ENCODE data around the gene LRRN2. TPM values are rescaled to one million over a fixed set of nuclear protein-coding genes. Genes with fewer than 3 reads are reported as not detected.

LRRN2 gene
- total RNA-seq, 2 experiments from 2014 or later, result not detected

- Histone ChIP-seq H3K27me3 (ENCODE audit: control insufficient read depth in 1 of 2, insufficient read depth in 2 of 2, low read length in 2 of 2) (no peaks in the 10 kb centered on the region), H3K9me3 (ENCODE audit: control insufficient read depth in 1 of 2, insufficient read depth in 1 of 2, low read length in 2 of 2) (no peaks in the 10 kb centered on the region), H3K4me3 (ENCODE audit: low read length) (no peak overlapping the region), H3K36me3 (ENCODE audit: insufficient read depth, low read length) (no peaks in the 10 kb centered on the region), H3K27ac (ENCODE audit: low read depth in 1 of 2, low read length in 2 of 2) (no peak overlapping the region), H3K4me1 (ENCODE audit: insufficient read depth, low read length) (no peaks in the 10 kb centered on the region)
- TF ChIP-seq, protein P1, sequence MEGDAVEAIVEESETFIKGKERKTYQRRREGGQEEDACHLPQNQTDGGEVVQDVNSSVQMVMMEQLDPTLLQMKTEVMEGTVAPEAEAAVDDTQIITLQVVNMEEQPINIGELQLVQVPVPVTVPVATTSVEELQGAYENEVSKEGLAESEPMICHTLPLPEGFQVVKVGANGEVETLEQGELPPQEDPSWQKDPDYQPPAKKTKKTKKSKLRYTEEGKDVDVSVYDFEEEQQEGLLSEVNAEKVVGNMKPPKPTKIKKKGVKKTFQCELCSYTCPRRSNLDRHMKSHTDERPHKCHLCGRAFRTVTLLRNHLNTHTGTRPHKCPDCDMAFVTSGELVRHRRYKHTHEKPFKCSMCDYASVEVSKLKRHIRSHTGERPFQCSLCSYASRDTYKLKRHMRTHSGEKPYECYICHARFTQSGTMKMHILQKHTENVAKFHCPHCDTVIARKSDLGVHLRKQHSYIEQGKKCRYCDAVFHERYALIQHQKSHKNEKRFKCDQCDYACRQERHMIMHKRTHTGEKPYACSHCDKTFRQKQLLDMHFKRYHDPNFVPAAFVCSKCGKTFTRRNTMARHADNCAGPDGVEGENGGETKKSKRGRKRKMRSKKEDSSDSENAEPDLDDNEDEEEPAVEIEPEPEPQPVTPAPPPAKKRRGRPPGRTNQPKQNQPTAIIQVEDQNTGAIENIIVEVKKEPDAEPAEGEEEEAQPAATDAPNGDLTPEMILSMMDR (IDR thresholded peaks at IDR 0.05), result no peak
- H3K4me3 Mint-ChIP-seq, result no peak overlapping the region
- H3K4me1 Mint-ChIP-seq (ENCODE audit: low read depth), result peaks cover 4% of the 10 kb centered on the region
- ChIA-PET CTCF (no interaction called here), POLR2A (no interaction called here)
- H3K36me3 Mint-ChIP-seq (ENCODE audit: low read depth), result no peaks in the 10 kb centered on the region
- peaks cover 7% of the 10 kb centered on the region for H3K27me3 Mint-ChIP-seq
- no peak overlapping the region for H3K27ac Mint-ChIP-seq
- H3K9me3 Mint-ChIP-seq, result no peaks in the 10 kb centered on the region
- DNase-seq, result no peak
- no peak for ATAC-seq (ENCODE audit: poor library complexity)
- intact Hi-C loops (cut with DNase I, micrococcal nuclease), result no loop called here
Measured at GRCh38 chr1:204695692-204696091, 10.2 kb upstream of the LRRN2 start.

GRCh38 chr1:204694145-204694544 is 8.6 kb upstream of the LRRN2 start:
- Histone ChIP-seq H3K36me3 (ENCODE audit: insufficient read depth, low read length) (no peaks in the 10 kb centered on the region), H3K27ac (ENCODE audit: low read depth in 1 of 2, low read length in 2 of 2) (no peak overlapping the region), H3K4me3 (ENCODE audit: low read length) (no peak overlapping the region), H3K4me1 (ENCODE audit: insufficient read depth, low read length) (no peaks in the 10 kb centered on the region), H3K27me3 (ENCODE audit: control insufficient read depth in 1 of 2, insufficient read depth in 2 of 2, low read length in 2 of 2) (no peaks in the 10 kb centered on the region), H3K9me3 (ENCODE audit: control insufficient read depth in 1 of 2, insufficient read depth in 1 of 2, low read length in 2 of 2) (no peaks in the 10 kb centered on the region)
- no peaks in the 10 kb centered on the region for H3K9me3 Mint-ChIP-seq
- H3K27me3 Mint-ChIP-seq, result peaks cover 7% of the 10 kb centered on the region
- intact Hi-C loops (cut with DNase I, micrococcal nuclease), result no loop called here
- H3K4me3 Mint-ChIP-seq, result no peak overlapping the region
- no peak for ATAC-seq (ENCODE audit: poor library complexity)
- CTCF ChIA-PET, result no interaction called here
- no peak overlapping the region for H3K27ac Mint-ChIP-seq
- H3K36me3 Mint-ChIP-seq (ENCODE audit: low read depth), result no peaks in the 10 kb centered on the region
- DNase-seq, result no peak
- H3K4me1 Mint-ChIP-seq (ENCODE audit: low read depth), result no peaks in the 10 kb centered on the region
- POLR2A ChIA-PET, result no interaction called here
- TF ChIP-seq, protein P1 (IDR thresholded peaks at IDR 0.05), result no peak

GRCh38 chr1:204692841-204693356 is 7.4 kb upstream of the LRRN2 start:
- H3K4me1 Mint-ChIP-seq (ENCODE audit: low read depth), result no peaks in the 10 kb centered on the region
- H3K27ac Mint-ChIP-seq, result no peak overlapping the region
- CTCF ChIA-PET, result no interaction called here
- Histone ChIP-seq H3K36me3 (ENCODE audit: insufficient read depth, low read length) (no peaks in the 10 kb centered on the region), H3K27me3 (ENCODE audit: control insufficient read depth in 1 of 2, insufficient read depth in 2 of 2, low read length in 2 of 2) (peaks cover 0 to 8% of the 10 kb centered on the region in 2 experiments), H3K27ac (ENCODE audit: low read depth in 1 of 2, low read length in 2 of 2) (no peak overlapping the region), H3K4me3 (ENCODE audit: low read length) (no peak overlapping the region), H3K9me3 (ENCODE audit: control insufficient read depth in 1 of 2, insufficient read depth in 1 of 2, low read length in 2 of 2) (no peaks in the 10 kb centered on the region), H3K4me1 (ENCODE audit: insufficient read depth, low read length) (no peaks in the 10 kb centered on the region)
- intact Hi-C loops (cut with DNase I, micrococcal nuclease), result no loop called here
- no peaks in the 10 kb centered on the region for H3K36me3 Mint-ChIP-seq (ENCODE audit: low read depth)
- H3K27me3 Mint-ChIP-seq, result peaks cover 15% of the 10 kb centered on the region
- TF ChIP-seq, protein P1 (IDR thresholded peaks at IDR 0.05), result no peak
- POLR2A ChIA-PET, result no interaction called here
- no peak overlapping the region for H3K4me3 Mint-ChIP-seq
- DNase-seq (no peak), ATAC-seq (ENCODE audit: poor library complexity) (no peak)
- H3K9me3 Mint-ChIP-seq, result no peaks in the 10 kb centered on the region
